K562 (cell line): ENCODE results near the gene CRADD. TPM values are rescaled to one million over a fixed set of nuclear protein-coding genes. Genes with fewer than 3 reads are reported as not detected.
A peak's percentile ranks its signal among the peaks of the same experiment; 100 is the strongest.

Experiments
- BACH1 ChIP-seq: fragments of 200-800 bp; sonication (Bioruptor generic); IDR thresholded peaks from 2 replicates; pipeline ENCODE4 v1.6.1; 2016; ENCODE audit warnings: missing genetic modification characterization, missing compliant biosample characterization
- CHAMP1 ChIP-seq: fragments of 450-650 bp; IDR thresholded peaks from 2 replicates; pipeline ENCODE4 v1.6.1; 2016; ENCODE audit warnings: mild to moderate bottlenecking
- CHD4 ChIP-seq: fragments of 200-600 bp; sonication (generic); IDR thresholded peaks from 3 replicates; pipeline ENCODE4 v1.6.1; 2012; ENCODE audit warnings: low read depth, mild to moderate bottlenecking, mixed read lengths, low read length, inconsistent platforms; ENCODE audit not compliant: insufficient read depth, insufficient replicate concordance, poor library complexity, severe bottlenecking
- EHMT2 ChIP-seq: fragments of 450-650 bp; IDR thresholded peaks from 2 replicates; pipeline ENCODE4 v1.6.1; 2018; ENCODE audit warnings: antibody characterized with exemption
- KHSRP ChIP-seq: fragments of 450-650 bp; IDR thresholded peaks from 2 replicates; pipeline ENCODE4 v1.6.1; 2017
- MCM2 ChIP-seq: fragments of 450-650 bp; IDR thresholded peaks from 2 replicates; pipeline ENCODE4 v1.6.1; 2017; ENCODE audit warnings: low read depth, mild to moderate bottlenecking
- MEF2A ChIP-seq: IDR thresholded peaks from 2 replicates; pipeline ENCODE4 v1.6.1; 2011; ENCODE audit warnings: low read depth, mild to moderate bottlenecking, low read length, moderate library complexity; ENCODE audit not compliant: control insufficient read depth
- MYC ChIP-seq, 2 experiments: fragments of 250-450 bp in 1 of 2; sonication (Bioruptor Pico) in 1 of 2; IDR thresholded peaks; 2 replicates each; pipeline versions ENCODE4 v1.5.1 to v1.6.1; 2012 to 2021; ENCODE audit warnings: low read depth in 2 of 2, borderline replicate concordance in 1 of 2, improper control_type of control experiment in 1 of 2, low read length in 1 of 2, mild to moderate bottlenecking in 1 of 2, moderate library complexity in 1 of 2
- NFIC ChIP-seq: fragments of 450-650 bp; IDR thresholded peaks from 2 replicates; pipeline ENCODE4 v1.6.1; 2017; ENCODE audit warnings: mild to moderate bottlenecking, inconsistent platforms
- PPARD ChIP-seq: fragments of 250-450 bp; sonication (Bioruptor Pico); IDR thresholded peaks from 2 replicates; pipeline ENCODE4 v1.8.0; 2022; ENCODE audit warnings: inconsistent platforms, mild to moderate bottlenecking, moderate library complexity
- RBM14 ChIP-seq: fragments of 200-400 bp; formaldehyde crosslinking; IDR thresholded peaks from 2 replicates; pipeline ENCODE4 v1.6.1; 2018; ENCODE audit warnings: low read depth, mild to moderate bottlenecking, low read length, moderate library complexity, borderline replicate concordance; ENCODE audit not compliant: insufficient read depth
- SRSF1 ChIP-seq: fragments of 200-400 bp; formaldehyde crosslinking; IDR thresholded peaks from 2 replicates; pipeline ENCODE4 v1.6.1; 2017; ENCODE audit warnings: mild to moderate bottlenecking, low read depth, low read length, moderate library complexity
- SUPT5H ChIP-seq: fragments of 450-650 bp; IDR thresholded peaks from 2 replicates; pipeline ENCODE4 v1.6.1; 2016
- USF2 ChIP-seq: sonication (generic); formaldehyde crosslinking; IDR thresholded peaks from 2 replicates; pipeline ENCODE4 v1.5.0; 2020; ENCODE audit warnings: missing genetic modification reagents
- ZFP30 ChIP-seq: fragments of 250-450 bp; sonication (Bioruptor Pico); IDR thresholded peaks from 2 replicates; pipeline ENCODE4 v1.8.0; 2022; ENCODE audit warnings: moderate library complexity, mild to moderate bottlenecking, inconsistent platforms, borderline replicate concordance
- ZHX1 ChIP-seq: fragments of 150-350 bp; conservative IDR thresholded peaks from 2 replicates; pipeline ENCODE4 v1.6.1; 2014; ENCODE audit warnings: low read length
- ZNF12 ChIP-seq: sonication (generic); formaldehyde crosslinking; IDR thresholded peaks from 2 replicates; pipeline ENCODE4 v1.4.0; 2020; ENCODE audit warnings: mild to moderate bottlenecking, missing genetic modification reagents
- ZNF232 ChIP-seq: sonication (generic); formaldehyde crosslinking; IDR thresholded peaks from 2 replicates; pipeline ENCODE4 v1.8.0; 2022; ENCODE audit warnings: mild to moderate bottlenecking, missing genetic modification reagents
- ZNF655 ChIP-seq: fragments of 250-450 bp; sonication (Bioruptor Pico); IDR thresholded peaks from 2 replicates; pipeline ENCODE4 v1.5.0; 2021
- ZNF740 ChIP-seq, 3 experiments: fragments of 200-800 bp in 1 of 3; sonication (Bioruptor generic) in 1 of 3; sonication (generic) in 1 of 3; formaldehyde crosslinking in 1 of 3; IDR thresholded peaks; 2 replicates each; pipeline versions ENCODE4 v1.6.1 to v1.8.0; 2016 to 2022; ENCODE audit warnings: mild to moderate bottlenecking in 2 of 3, missing compliant biosample characterization in 2 of 3, missing genetic modification characterization in 2 of 3, missing genetic modification reagents in 1 of 3
- polyA plus RNA-seq, 8 experiments: library from polyadenylated mRNA; depleted of rRNA in 4 of 8; stranded (reverse) in 5 of 8; unstranded in 3 of 8; fragments of >200 nt; fragmentation: Nextera tagmentation in 2 of 8; fragmentation: Illumina TruSeq in 1 of 8; extraction: Ambion mirVana in 2 of 8; extraction: Trizol in 1 of 8; gene quantifications; 2 replicates each; pipeline versions ENCODE4 v1.2.1 to v1.2.3, GENCODE V29; 2011 to 2014; ENCODE audit warnings: inconsistent platforms in 1 of 8, missing spikeins in 1 of 8
- total RNA-seq, 7 experiments: library from RNA; depleted of rRNA in 6 of 7; stranded (reverse); fragments of >200 nt in 6 of 7; fragmentation: Illumina TruSeq in 2 of 7; extraction: Trizol in 2 of 7; gene quantifications; 2 replicates each; pipeline versions ENCODE4 v1.2.1 to v1.2.3, GENCODE V29; 2011 to 2021; ENCODE audit warnings: low replicate concordance in 1 of 7

Gene CRADD
- total and polyA plus RNA-seq, 9 of the 15 experiments (the other 6 are each of a cell fraction or from before 2014, with no cell fraction given), result 20.5 to 41.1 (median 25.9) TPM

GRCh38 chr12:93938317-93938716 lies 261.1 kb downstream of the CRADD start (continued):
- TF ChIP-seq EHMT2, result no peak
- TF ChIP-seq MYC (IDR thresholded peaks at IDR 0.05; ENCODE audit: low read depth, low read length), result peak; percentile 88
- no peak for TF ChIP-seq MYC (CRISPR knock-in tag; IDR thresholded peaks at IDR 0.05; ENCODE audit: borderline replicate concordance, low read depth)
- no peak for TF ChIP-seq RBM14
- TF ChIP-seq BACH1 (tag), result no peak
- TF ChIP-seq MEF2A, result no peak
- no peak for TF ChIP-seq ZNF232 (CRISPR knock-in tag)
- no peak for TF ChIP-seq ZNF655 (CRISPR knock-in tag)
- TF ChIP-seq ZNF12, result no peak
- peak; percentile 48; the same call in 1 of the 2 replicates for TF ChIP-seq CHAMP1
- no peak for TF ChIP-seq SUPT5H
- TF ChIP-seq KHSRP, result no peak
- no peak for TF ChIP-seq NFIC
- TF ChIP-seq ZHX1, result no peak
- TF ChIP-seq MCM2, result no peak
- peak; percentile 69 for TF ChIP-seq USF2
- TF ChIP-seq ZNF740 (CRISPR knock-in tag; IDR thresholded peaks at IDR 0.05), result no peak
- no peak for TF ChIP-seq ZNF740 (tag; IDR thresholded peaks at IDR 0.05)
- TF ChIP-seq PPARD (CRISPR knock-in tag), result no peak
- TF ChIP-seq CHD4, result no peak
- no peak for TF ChIP-seq ZFP30 (CRISPR knock-in tag)
- TF ChIP-seq SRSF1, result no peak
